Activated T-cell treated with anti-CD3 and anti-CD28 coated beads for 24 hours (primary cell): ENCODE data around the gene GNAS.
"Not testable (repeated sequence)": the region's sequence is repeated elsewhere in the genome, so short reads cannot be mapped to it uniquely, and the experiment has no call there.

Source experiments
- DNase-seq: peaks from one replicate; pipeline ENCODE4 v3.0.0-alpha.2; 2020; ENCODE audit warnings: low read depth

The GNAS gene

DNA sequence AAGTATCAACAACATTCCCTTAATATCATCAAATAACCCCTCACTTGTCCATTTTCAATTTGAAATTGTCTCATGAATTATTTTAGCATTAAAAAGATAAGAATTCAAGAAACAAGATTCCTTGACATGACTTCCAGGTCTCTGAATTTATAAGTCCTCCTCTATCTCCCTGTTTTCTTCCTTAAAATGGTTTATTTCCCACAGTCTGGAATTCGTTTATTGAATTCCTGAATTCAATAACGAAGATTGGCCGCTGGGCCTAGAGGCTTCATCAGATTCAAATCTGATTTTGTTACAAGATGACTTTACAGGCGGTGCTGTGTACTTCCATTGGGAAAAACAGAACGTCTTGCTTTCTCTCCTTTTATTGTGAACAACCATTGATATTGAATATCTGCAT lies 79.7 kb downstream of the GNAS start:
- DNase-seq = no peak

DNA sequence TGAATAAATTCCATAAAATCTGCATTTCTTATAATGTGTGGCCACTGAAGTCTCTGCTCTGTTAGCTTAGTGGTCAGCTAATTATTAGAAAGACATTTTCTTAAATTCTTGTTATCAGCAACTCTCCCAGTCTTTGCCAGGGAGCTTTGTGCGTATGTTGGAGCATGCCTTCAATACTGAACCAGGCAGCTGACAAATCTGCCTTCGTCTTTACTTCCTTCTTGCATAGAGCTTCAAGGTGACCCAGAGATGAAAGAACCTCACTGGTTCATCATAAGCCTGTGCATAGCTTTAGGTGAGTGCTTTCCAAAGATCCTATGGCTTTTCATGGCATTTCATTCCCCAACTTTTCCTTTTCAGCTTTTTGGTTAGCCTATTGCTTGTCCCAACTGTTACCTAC lies 85.6 kb downstream of the GNAS start:
- DNase-seq = no peak

DNA sequence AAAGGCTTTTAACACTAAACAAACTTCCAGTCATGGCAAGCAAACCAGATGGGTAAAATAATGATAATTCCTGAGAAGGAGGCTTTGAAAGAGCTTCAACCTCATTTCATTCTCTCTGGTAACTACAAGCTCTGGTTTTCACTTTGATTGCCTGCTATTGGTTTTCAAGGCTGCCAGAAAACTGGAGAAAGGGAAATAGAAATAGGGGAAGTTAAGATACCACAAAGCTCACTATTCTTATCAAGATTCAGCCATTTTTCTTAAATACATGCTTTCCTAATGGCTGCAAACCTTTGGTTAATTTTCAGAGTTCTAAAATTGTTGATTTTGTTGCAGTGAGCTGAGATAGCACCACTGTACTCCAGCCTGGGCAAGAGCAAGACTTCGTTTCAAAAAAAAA lies 86.0 kb downstream of the GNAS start:
- no peak for DNase-seq

DNA sequence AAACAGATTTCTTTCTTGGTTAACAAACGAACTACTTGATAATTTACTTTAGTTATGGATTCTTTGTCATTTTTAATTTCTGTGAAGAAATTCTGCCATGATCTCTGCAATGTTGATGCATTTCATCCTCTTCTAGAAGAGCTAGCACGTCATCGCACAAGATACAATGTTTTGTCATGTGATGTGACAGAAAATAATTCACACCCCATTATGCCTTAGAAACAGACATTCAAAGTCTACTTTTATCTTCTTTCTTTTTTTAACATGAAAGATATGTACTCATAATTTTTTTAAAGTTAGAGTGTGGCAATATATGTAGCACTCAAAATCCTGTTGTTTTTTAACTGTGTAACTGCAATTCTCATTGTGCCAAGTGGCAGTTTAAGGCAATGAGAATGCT lies 89.0 kb downstream of the GNAS start:
- DNase-seq = no peak

DNA sequence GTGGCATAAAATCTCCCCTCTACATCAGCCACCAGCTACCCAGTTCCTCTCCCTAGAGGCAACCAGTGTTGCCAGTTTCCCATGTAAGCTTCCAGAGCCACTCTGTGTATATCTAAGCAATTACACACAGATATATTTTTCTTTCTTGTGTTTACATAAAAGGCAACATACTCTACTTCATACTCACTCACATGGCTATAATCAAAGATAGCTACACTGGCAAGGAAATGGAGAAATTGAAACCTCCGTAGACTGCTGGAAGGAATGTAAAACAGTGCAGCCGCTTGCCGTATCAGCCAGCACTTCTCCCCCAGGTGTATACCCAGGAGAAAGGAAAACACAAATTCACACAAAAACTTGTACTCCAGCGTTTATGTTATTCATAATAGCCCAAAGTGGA lies 90.0 kb downstream of the GNAS start:
- DNase-seq = no peak

DNA sequence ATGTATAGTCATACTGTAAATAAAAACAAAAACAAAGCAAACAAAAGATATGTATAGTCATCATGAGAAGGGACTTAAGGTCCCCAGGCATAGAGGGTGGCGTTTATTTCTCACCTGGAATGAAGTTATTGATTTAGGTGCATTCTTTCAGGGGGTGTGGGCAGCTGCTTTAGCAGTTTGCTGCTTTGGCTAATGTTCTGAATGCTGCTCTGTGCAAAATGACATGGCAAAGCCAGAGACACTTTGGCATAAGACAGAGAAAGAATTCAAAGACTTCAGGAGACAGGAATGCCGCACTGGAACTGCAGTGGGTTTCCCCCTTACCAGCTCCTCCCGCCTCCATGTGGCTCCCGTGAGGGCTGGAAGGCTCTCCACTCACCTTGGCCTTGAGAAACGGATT lies 92.1 kb downstream of the GNAS start:
- no peak for DNase-seq

DNA sequence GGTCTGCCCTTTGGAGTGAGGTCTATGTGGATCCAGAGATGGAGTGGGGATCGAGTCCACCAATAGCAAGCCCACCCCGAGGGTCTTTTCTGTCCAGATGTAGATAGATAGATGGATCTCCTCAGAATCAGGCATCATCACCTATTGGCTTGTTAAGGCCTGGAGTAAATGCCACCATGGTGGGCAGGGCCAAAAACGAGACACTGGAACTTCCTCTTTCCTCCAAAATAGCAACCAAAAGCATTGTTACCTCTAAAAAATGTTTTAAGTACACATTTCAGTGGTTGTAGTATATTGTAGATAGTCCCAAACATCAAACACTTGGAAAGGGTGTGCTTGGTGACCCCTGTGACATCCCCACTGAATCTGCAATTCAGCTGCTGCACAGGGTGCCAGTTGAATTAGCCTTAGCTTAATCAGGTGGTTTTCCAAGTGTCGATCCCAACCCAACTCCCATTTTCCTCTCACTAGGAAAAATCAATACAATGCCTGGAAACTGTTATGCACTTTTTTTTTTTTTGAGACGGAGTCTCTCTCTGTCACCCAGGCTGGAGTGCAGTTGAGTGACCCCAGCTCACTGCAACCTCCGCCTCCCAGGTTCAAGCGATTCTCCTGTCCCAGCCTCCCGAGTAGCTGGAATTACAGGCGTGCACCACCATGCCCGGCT lies 93.6 kb downstream of the GNAS start:
- DNase-seq = no peak

DNA sequence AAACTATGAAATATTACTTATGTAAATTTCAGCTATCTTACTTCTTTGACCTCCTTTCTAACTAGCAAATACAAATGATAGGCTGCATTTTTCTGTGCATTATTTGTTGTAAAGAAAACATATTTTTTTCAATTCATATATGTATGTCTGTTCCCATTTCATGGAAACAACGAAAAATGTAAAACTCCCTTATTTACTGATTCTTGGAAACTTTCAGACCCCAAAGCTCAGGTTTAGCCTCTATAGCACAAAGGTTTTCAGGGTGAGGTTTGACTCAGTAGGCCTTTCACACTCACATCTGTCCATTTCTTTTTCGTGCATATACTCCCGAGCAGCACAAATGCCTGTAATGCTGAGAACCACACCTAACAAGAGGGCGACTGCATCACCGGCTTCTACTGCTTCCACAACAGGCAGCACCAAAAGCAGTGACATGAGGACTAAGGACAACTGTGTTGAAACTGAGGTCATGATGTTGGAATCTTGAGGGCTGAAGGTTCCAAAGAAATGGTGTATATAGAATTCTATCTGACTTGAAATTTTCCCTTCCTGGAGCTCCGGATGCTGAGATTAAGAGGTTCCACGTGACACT lies 95.4 kb downstream of the GNAS start:
- DNase-seq = not testable (repeated sequence)

DNA sequence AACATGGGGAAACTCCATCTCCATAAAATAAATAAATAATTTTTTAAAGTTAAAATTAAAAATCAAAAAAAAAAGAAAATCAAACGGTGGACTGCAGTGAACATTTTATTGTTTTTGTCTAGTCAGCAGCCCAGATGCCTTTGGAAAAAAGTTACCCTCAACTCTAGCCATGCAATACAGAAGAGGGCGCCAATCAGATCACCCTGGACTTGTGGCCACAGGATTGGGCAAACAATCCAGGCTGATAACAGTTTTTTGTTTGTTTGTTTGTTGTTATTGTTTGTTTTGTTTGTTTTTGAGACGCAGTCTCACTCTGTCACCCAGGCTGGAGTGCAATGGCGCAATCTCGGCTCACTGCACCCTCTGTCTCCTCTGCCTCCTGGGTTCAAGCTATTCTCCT lies 98.1 kb downstream of the GNAS start:
- no peak for DNase-seq

DNA sequence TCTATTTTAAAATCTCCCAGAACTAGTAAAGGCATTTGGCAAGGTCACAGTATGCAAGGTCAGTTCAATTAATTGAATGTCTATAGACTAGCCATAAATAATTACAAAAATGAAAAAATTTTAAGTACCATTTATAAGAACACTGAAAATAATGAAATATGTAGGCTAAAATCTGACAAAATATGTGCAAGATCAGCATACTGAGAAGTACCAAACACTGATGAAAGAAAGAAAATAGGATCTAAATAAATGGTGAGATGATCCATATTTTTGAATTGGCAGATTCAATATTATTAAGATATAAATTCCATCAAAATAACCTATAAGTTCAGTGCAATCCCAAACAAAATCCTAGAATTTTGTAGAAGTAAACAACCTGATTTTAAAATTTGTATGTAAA lies 100.5 kb downstream of the GNAS start:
- DNase-seq = no peak

DNA sequence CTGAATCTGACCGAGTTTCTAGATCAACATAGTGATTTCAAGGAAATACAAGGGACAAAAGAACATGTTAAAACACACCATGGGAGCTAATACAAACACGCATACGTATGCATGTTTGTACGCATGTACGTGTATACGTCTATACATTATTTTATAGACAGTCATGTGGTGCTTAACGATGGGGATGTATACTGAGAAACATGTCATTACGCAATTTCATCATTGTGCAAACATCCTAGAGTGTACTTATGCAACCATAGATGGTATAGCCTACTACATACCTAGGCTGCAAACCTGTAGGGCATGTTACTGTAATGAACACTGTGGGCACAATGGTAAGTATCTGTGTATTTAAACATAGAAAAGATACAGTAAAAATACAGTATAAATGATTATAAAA lies 103.6 kb downstream of the GNAS start:
- DNase-seq = no peak

DNA sequence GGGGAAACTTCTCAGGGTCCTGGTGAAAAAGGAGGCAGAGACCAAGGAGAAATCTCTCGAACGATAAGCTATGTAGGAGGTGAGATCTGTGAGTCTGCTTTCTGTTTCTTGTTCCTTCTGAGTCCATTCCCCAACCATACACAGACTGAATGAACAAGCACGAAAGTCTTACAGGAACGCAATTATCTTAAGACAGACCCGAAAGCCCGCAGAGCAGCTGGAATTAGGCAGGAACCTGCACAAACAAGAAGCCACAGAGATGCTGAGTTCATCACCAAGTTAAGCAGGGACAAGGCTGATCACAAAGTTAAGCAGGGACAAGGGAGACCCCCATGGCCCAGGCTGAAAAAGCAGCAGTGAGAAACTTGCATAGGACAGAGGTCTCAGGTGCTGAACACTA lies 107.1 kb downstream of the GNAS start:
- no peak for DNase-seq
